SK-N-SH treated with all-trans-retinoic acid at 6 μM for 48 hours (cell line): ENCODE results near the gene RBP7.

ENCODE experiments used
- ATAC-seq: fragments of 200-7000 bp; cut with Tn5 transposase; 3 replicates; pipeline ENCODE4 v1.9.1; 2020; ENCODE audit warnings: mild to moderate bottlenecking, moderate library complexity
- BACH2 ChIP-seq: fragments of 250-450 bp; sonication (Bioruptor Pico); IDR thresholded peaks from 2 replicates; pipeline ENCODE4 v1.9.0; 2021; ENCODE audit warnings: mild to moderate bottlenecking, borderline replicate concordance
- CREB5 ChIP-seq: fragments of 250-450 bp; sonication (Bioruptor Pico); IDR thresholded peaks from 2 replicates; pipeline ENCODE4 v1.5.1; 2020; ENCODE audit warnings: low read depth, mild to moderate bottlenecking, moderate library complexity
- CSDC2 ChIP-seq: fragments of 250-450 bp; sonication (Bioruptor Pico); IDR thresholded peaks from 2 replicates; pipeline ENCODE4 v1.5.0; 2020; ENCODE audit warnings: mild to moderate bottlenecking, moderate library complexity
- CSRNP3 ChIP-seq: fragments of 250-450 bp; sonication (Bioruptor Pico); IDR thresholded peaks from 2 replicates; pipeline ENCODE4 v1.5.1; 2021; ENCODE audit warnings: mild to moderate bottlenecking, moderate library complexity
- ESRRG ChIP-seq: fragments of 250-450 bp; sonication (Bioruptor Pico); IDR thresholded peaks from 2 replicates; pipeline ENCODE4 v1.6.1; 2021; ENCODE audit warnings: mild to moderate bottlenecking
- ISL1 ChIP-seq: fragments of 250-450 bp; sonication (Bioruptor Pico); IDR thresholded peaks from 2 replicates; pipeline ENCODE4 v2.1.2; 2022; ENCODE audit warnings: mild to moderate bottlenecking, moderate library complexity
- OSR1 ChIP-seq: fragments of 250-450 bp; sonication (Bioruptor Pico); IDR thresholded peaks from 2 replicates; pipeline ENCODE4 v1.8.0; 2022; ENCODE audit warnings: moderate library complexity, mild to moderate bottlenecking, inconsistent platforms
- PATZ1 ChIP-seq: fragments of 250-450 bp; sonication (Bioruptor Pico); IDR thresholded peaks from 2 replicates; pipeline ENCODE4 v1.8.0; 2020; ENCODE audit warnings: mild to moderate bottlenecking, moderate library complexity, borderline replicate concordance
- POU6F1 ChIP-seq: fragments of 250-450 bp; sonication (Bioruptor Pico); IDR thresholded peaks from 2 replicates; pipeline ENCODE4 v1.8.0; 2021; ENCODE audit warnings: low read depth, mild to moderate bottlenecking, moderate library complexity, borderline replicate concordance
- PPARA ChIP-seq: fragments of 250-450 bp; sonication (Bioruptor Pico); IDR thresholded peaks from 2 replicates; pipeline ENCODE4 v1.5.0; 2020; ENCODE audit warnings: mild to moderate bottlenecking, borderline replicate concordance
- RARB ChIP-seq: fragments of 250-450 bp; sonication (Bioruptor Pico); IDR thresholded peaks from 2 replicates; pipeline ENCODE4 v1.8.0; 2021; ENCODE audit warnings: mild to moderate bottlenecking, moderate library complexity
- TCF4 ChIP-seq: fragments of 250-450 bp; sonication (Bioruptor Pico); IDR thresholded peaks from 2 replicates; pipeline ENCODE4 v1.8.0; 2021; ENCODE audit warnings: mild to moderate bottlenecking, moderate library complexity, borderline replicate concordance
- TOX ChIP-seq: fragments of 250-450 bp; sonication (Bioruptor Pico); IDR thresholded peaks from 2 replicates; pipeline ENCODE4 v1.8.0; 2021; ENCODE audit warnings: mild to moderate bottlenecking, moderate library complexity, borderline replicate concordance
- TSHZ2 ChIP-seq: fragments of 250-450 bp; sonication (Bioruptor Pico); IDR thresholded peaks from 2 replicates; pipeline ENCODE4 v1.5.0; 2020; ENCODE audit warnings: mild to moderate bottlenecking, moderate library complexity
- ZFP3 ChIP-seq: fragments of 250-450 bp; sonication (Bioruptor Pico); IDR thresholded peaks from 2 replicates; pipeline ENCODE4 v1.5.0; 2020; ENCODE audit warnings: mild to moderate bottlenecking, moderate library complexity
- ZFP30 ChIP-seq: fragments of 450-650 bp; formaldehyde crosslinking; IDR thresholded peaks from 2 replicates; pipeline ENCODE4 v1.5.0; 2022; ENCODE audit warnings: mild to moderate bottlenecking, moderate library complexity
- ZNF565 ChIP-seq: fragments of 450-650 bp; formaldehyde crosslinking; conservative IDR thresholded peaks from 2 replicates; pipeline ENCODE4 v1.5.0; 2020; ENCODE audit warnings: low read depth, mild to moderate bottlenecking, moderate library complexity
- ZNF70 ChIP-seq: fragments of 450-650 bp; formaldehyde crosslinking; IDR thresholded peaks from 2 replicates; pipeline ENCODE4 v1.5.0; 2020; ENCODE audit warnings: mild to moderate bottlenecking, moderate library complexity
- ZNF8 ChIP-seq: fragments of 450-650 bp; formaldehyde crosslinking; IDR thresholded peaks from 2 replicates; pipeline ENCODE4 v1.5.0; 2020; ENCODE audit warnings: mild to moderate bottlenecking, moderate library complexity

RBP7 gene

GRCh38 chr1:10007169-10007568 lies 10.1 kb downstream of the RBP7 start:
- TF ChIP-seq ZFP3 (CRISPR knock-in tag), result peak; percentile 60; the same call in 1 of the 2 replicates
- no peak for TF ChIP-seq CSDC2 (CRISPR knock-in tag)
- no peak for ATAC-seq

GRCh38 chr1:10014016-10014415 lies 17.0 kb downstream of the RBP7 start:
- ATAC-seq, result no peak
- TF ChIP-seq ESRRG, result no peak
- no peak for TF ChIP-seq ZFP3 (CRISPR knock-in tag)
- TF ChIP-seq ISL1 (CRISPR knock-in tag), result no peak
- TF ChIP-seq TCF4, result no peak
- no peak for TF ChIP-seq ZNF8 (CRISPR knock-in tag)
- TF ChIP-seq CSDC2 (CRISPR knock-in tag), result no peak
- TF ChIP-seq TSHZ2 (CRISPR knock-in tag), result no peak
- TF ChIP-seq POU6F1 (CRISPR knock-in tag), result no peak
- no peak for TF ChIP-seq ZNF565 (CRISPR knock-in tag)
- TF ChIP-seq CSRNP3 (CRISPR knock-in tag), result no peak
- TF ChIP-seq BACH2, result no peak
- TF ChIP-seq TOX (CRISPR knock-in tag), result no peak
- no peak for TF ChIP-seq PATZ1 (CRISPR knock-in tag)
- no peak for TF ChIP-seq PPARA (CRISPR knock-in tag)

- ATAC-seq, result no peak
- TF ChIP-seq CSRNP3 (CRISPR knock-in tag) (no peak), ZFP30 (CRISPR knock-in tag) (no peak), RARB (no peak), ZNF70 (no peak), ZFP3 (CRISPR knock-in tag) (no peak), OSR1 (CRISPR knock-in tag) (no peak)
Measured at GRCh38 chr1:10019561-10019960, 22.5 kb downstream of the RBP7 start.

GRCh38 chr1:10020086-10020485 lies 23.1 kb downstream of the RBP7 start:
- no peak for ATAC-seq
- TF ChIP-seq TOX (CRISPR knock-in tag) (no peak), PPARA (CRISPR knock-in tag) (no peak), CREB5 (CRISPR knock-in tag) (no peak), OSR1 (CRISPR knock-in tag) (no peak), PATZ1 (CRISPR knock-in tag) (no peak), POU6F1 (CRISPR knock-in tag) (no peak)
